CD14-positive monocyte (primary cell): ENCODE measurements around the gene MLC1. TPM values are rescaled to one million over a fixed set of nuclear protein-coding genes. Genes with fewer than 3 reads are reported as not detected.

Experiments used
- DNase-seq, 3 donors: peaks; one replicate each; pipeline ENCODE4 v3.0.0-alpha.2; 2011 to 2022
- H2AFZ ChIP-seq: 2 replicates; pipeline ENCODE4 v1.6.0; 2012; ENCODE audit warnings: mild to moderate bottlenecking, low read depth, low read length, inconsistent platforms; ENCODE audit not compliant: insufficient read depth, poor library complexity, severe bottlenecking
- H3K27ac ChIP-seq, 2 donors: 1 replicate in 1 of 2; 2 replicates in 1 of 2; pipeline ENCODE4 v1.5.1; 2012 to 2013; ENCODE audit warnings: low read length in 2 of 2, control low read depth in 1 of 2, inconsistent platforms in 1 of 2, low read depth in 1 of 2, mild to moderate bottlenecking in 1 of 2
- H3K27me3 ChIP-seq, 2 donors: one replicate each; pipeline versions ENCODE4 v1.6.0 to v1.6.1; 2011 to 2013; ENCODE audit warnings: low read length in 2 of 2; ENCODE audit not compliant: control insufficient read depth in 2 of 2, insufficient read depth in 2 of 2
- H3K36me3 ChIP-seq, 2 donors: replicated peaks in 1 of 2; 1 replicate in 1 of 2; 2 replicates in 1 of 2; pipeline versions ENCODE4 v1.5.1 to v1.6.1; 2012 to 2013; ENCODE audit warnings: low read length in 2 of 2, control low read depth in 1 of 2, inconsistent platforms in 1 of 2, mild to moderate bottlenecking in 1 of 2; ENCODE audit not compliant: insufficient read depth in 2 of 2, control insufficient read depth in 1 of 2
- H3K4me1 ChIP-seq, 2 donors: 1 replicate in 1 of 2; 2 replicates in 1 of 2; pipeline versions ENCODE4 v1.5.1 to v1.6.1; 2012 to 2013; ENCODE audit warnings: low read length in 2 of 2, control low read depth in 1 of 2, inconsistent platforms in 1 of 2, mild to moderate bottlenecking in 1 of 2, moderate library complexity in 1 of 2; ENCODE audit not compliant: insufficient read depth in 2 of 2, control insufficient read depth in 1 of 2
- H3K4me2 ChIP-seq: replicated peaks from 2 replicates; pipeline ENCODE3; 2012; ENCODE audit warnings: low read length, moderate library complexity, mild to moderate bottlenecking; ENCODE audit not compliant: poor library complexity, severe bottlenecking; ENCODE audit errors: extremely low read depth
- H3K4me3 ChIP-seq, 3 experiments: fragments of 200-600 bp in 1 of 3; sonication (generic) in 1 of 3; replicated peaks in 1 of 3; 1 replicate in 2 of 3; 2 replicates in 1 of 3; pipeline ENCODE4 v1.5.1; 2011 to 2013; ENCODE audit warnings: low read length in 3 of 3, mild to moderate bottlenecking in 3 of 3, control low read depth in 2 of 3, low read depth in 2 of 3, inconsistent platforms in 1 of 3, moderate library complexity in 1 of 3
- H3K79me2 ChIP-seq: 2 replicates; pipeline ENCODE4 v1.6.0; 2012; ENCODE audit warnings: mild to moderate bottlenecking, control low read depth, inconsistent platforms, low read length, moderate library complexity; ENCODE audit not compliant: insufficient read depth
- H3K9ac ChIP-seq: 2 replicates; pipeline ENCODE4 v1.6.0; 2017; ENCODE audit warnings: low read length, mild to moderate bottlenecking; ENCODE audit not compliant: insufficient read depth, poor library complexity, severe bottlenecking
- H3K9me3 ChIP-seq, 2 donors: replicated peaks in 1 of 2; 1 replicate in 1 of 2; 2 replicates in 1 of 2; pipeline versions ENCODE4 v1.5.1 to v1.6.1; 2012 to 2013; ENCODE audit warnings: low read length in 2 of 2, control low read depth in 1 of 2; ENCODE audit not compliant: control insufficient read depth in 1 of 2, insufficient read depth in 1 of 2
- H4K20me1 ChIP-seq: 2 replicates; pipeline ENCODE4 v1.6.0; 2012; ENCODE audit warnings: mild to moderate bottlenecking, low read length, control low read depth, moderate library complexity; ENCODE audit not compliant: insufficient read depth
- H3K27ac Mint-ChIP-seq, 7 donors: one replicate each; pipeline ENCODE4 v1.8.0; 2020; ENCODE audit warnings: mild to moderate bottlenecking in 7 of 7, mixed read lengths in 7 of 7, moderate library complexity in 6 of 7, inconsistent platforms in 2 of 7
- H3K27me3 Mint-ChIP-seq, 3 donors: one replicate each; pipeline ENCODE4 v1.8.0; 2021 to 2022; ENCODE audit warnings: low read depth in 3 of 3, mild to moderate bottlenecking in 3 of 3, mixed read lengths in 3 of 3, moderate library complexity in 3 of 3, inconsistent platforms in 1 of 3
- H3K36me3 Mint-ChIP-seq, 2 donors: one replicate each; pipeline ENCODE4 v1.8.0; 2020; ENCODE audit warnings: mixed read lengths in 2 of 2, inconsistent platforms in 1 of 2, mild to moderate bottlenecking in 1 of 2
- H3K4me1 Mint-ChIP-seq: one replicate; pipeline ENCODE4 v1.8.0; 2020; ENCODE audit warnings: mild to moderate bottlenecking, mixed read lengths
- H3K4me3 Mint-ChIP-seq, 2 donors: one replicate each; pipeline ENCODE4 v1.8.0; 2020; ENCODE audit warnings: mild to moderate bottlenecking in 2 of 2, mixed read lengths in 2 of 2, moderate library complexity in 1 of 2
- H3K9me3 Mint-ChIP-seq, 7 donors: one replicate each; pipeline ENCODE4 v1.8.0; 2020 to 2022; ENCODE audit warnings: mixed read lengths in 7 of 7, mild to moderate bottlenecking in 6 of 7, moderate library complexity in 6 of 7, inconsistent platforms in 2 of 7
- CTCF ChIP-seq: fragments of 200-600 bp; IDR thresholded peaks from one replicate; pipeline ENCODE4 v1.8.0; 2022; ENCODE audit warnings: antibody characterized with exemption, mild to moderate bottlenecking
- WGBS: methylation state at CpG from one replicate; pipeline ENCODE4 v1.1.5; 2013; ENCODE audit warnings: missing lambda C conversion rate; ENCODE audit not compliant: insufficient coverage; 5-methylcytosine and 5-hydroxymethylcytosine counted together
- intact Hi-C, 2 donors: fragments of 100-400 bp; cut with micrococcal nuclease; formaldehyde crosslinking; loops; one replicate each; pipeline versions ENCODE4 v1.15.0 to v1.15.1; 2023
- polyA plus RNA-seq, 3 donors: library from polyadenylated mRNA; depleted of rRNA in 1 of 3; unstranded in 2 of 3; stranded (reverse) in 1 of 3; fragments of 300-500 nt in 2 of 3; fragments of >200 nt in 1 of 3; fragmentation: Illumina TruSeq in 2 of 3; gene quantifications; 1 replicate in 2 of 3; 2 replicates in 1 of 3; pipeline ENCODE4 v1.2.3, GENCODE V29; 2012 to 2021

The MLC1 gene
- polyA plus RNA-seq, 3 donors: 1.6 to 3.6 (median 1.8) TPM

- H3K4me2 ChIP-seq: no peak overlapping the region
- Mint-ChIP-seq H3K27ac (no peak overlapping the region), H3K4me3 (no peak overlapping the region), H3K36me3 (no peaks in the 10 kb centered on the region), H3K4me1 (peaks cover 1% of the 10 kb centered on the region), H3K9me3 (peaks cover 4 to 20% (median 16%) of the 10 kb centered on the region in 7 donors), H3K27me3 (peaks cover 9 to 30% (median 10%) of the 10 kb centered on the region in 3 donors)
- no peak overlapping the region for H2AFZ ChIP-seq
- peaks cover 8 to 26% of the 10 kb centered on the region in 2 donors for H3K27me3 ChIP-seq
- no peak for DNase-seq
- 88% methylated on average over 24 of the region's 24 CpGs for WGBS
- intact Hi-C loops: no loop called here
- no peak overlapping the region for H3K4me3 ChIP-seq
- no peak for TF ChIP-seq CTCF
- peaks cover 8 to 12% of the 10 kb centered on the region in 2 donors for H3K9me3 ChIP-seq
- no peaks in the 10 kb centered on the region for H3K79me2 ChIP-seq
- peaks cover 0 to under 1% of the 10 kb centered on the region in 2 donors for H3K4me1 ChIP-seq
- H3K9ac ChIP-seq: no peak overlapping the region
- no peak overlapping the region for H3K27ac ChIP-seq
- H4K20me1 ChIP-seq: no peaks in the 10 kb centered on the region
- H3K36me3 ChIP-seq: no peaks in the 10 kb centered on the region
Observed at GRCh38 chr22:50035131-50035881, 49.9 kb downstream of the MLC1 start.

GRCh38 chr22:50034126-50035081 is 50.8 kb downstream of the MLC1 start:
- Histone ChIP-seq H3K79me2 (no peaks in the 10 kb centered on the region), H2AFZ (no peak overlapping the region), H3K4me2 (no peak overlapping the region), H3K9ac (no peak overlapping the region), H3K36me3 (no peaks in the 10 kb centered on the region), H3K4me1 (peaks cover 0 to 6% of the 10 kb centered on the region in 2 donors), H3K9me3 (peaks cover 5% of the 10 kb centered on the region in 2 donors), H4K20me1 (no peaks in the 10 kb centered on the region), H3K27ac (no peak overlapping the region), H3K27me3 (peaks cover 8 to 32% of the 10 kb centered on the region in 2 donors), H3K4me3 (no peak overlapping the region)
- intact Hi-C loops: loop anchor here (5.0 kb wide), 1 partner anchor 267 kb away; no protein-coding TSS in a partner anchor
- H3K9me3 Mint-ChIP-seq: peaks cover 4 to 15% (median 9%) of the 10 kb centered on the region in 7 donors
- 91% methylated on average over 39 of the region's 43 CpGs for WGBS
- DNase-seq: no peak
- peak overlapping the region in 1 of 7 donors; percentile 32 for H3K27ac Mint-ChIP-seq
- H3K36me3 Mint-ChIP-seq: no peaks in the 10 kb centered on the region
- H3K4me1 Mint-ChIP-seq: peaks cover 1% of the 10 kb centered on the region
- peak overlapping the region in 1 of 2 donors; percentile 11 for H3K4me3 Mint-ChIP-seq
- H3K27me3 Mint-ChIP-seq: peaks cover 14 to 34% (median 18%) of the 10 kb centered on the region in 3 donors
- TF ChIP-seq CTCF: no peak
